H7 (cell line): ENCODE data around the gene SNX24. TPM values are rescaled to one million over a fixed set of nuclear protein-coding genes. Genes with fewer than 3 reads are reported as not detected.
"Not testable (repeated sequence)": the region's sequence is repeated elsewhere in the genome, so short reads cannot be mapped to it uniquely, and the experiment has no call there.

Experiments
- DNase-seq: peaks from one replicate; pipeline ENCODE4 v3.0.0; 2012
- H3K27me3 ChIP-seq: 2 replicates; pipeline ENCODE4 v1.6.0; 2011; ENCODE audit warnings: mild to moderate bottlenecking, low read length; ENCODE audit not compliant: control insufficient read depth, insufficient read depth
- H3K36me3 ChIP-seq: replicated peaks from 2 replicates; pipeline ENCODE4 v1.5.1; 2011; ENCODE audit warnings: low read length; ENCODE audit not compliant: control insufficient read depth, insufficient read depth
- H3K4me3 ChIP-seq: 2 replicates; pipeline ENCODE4 v1.5.1; 2011; ENCODE audit warnings: low read depth, mild to moderate bottlenecking, control low read depth, low read length, moderate library complexity; ENCODE audit not compliant: insufficient read depth
- total RNA-seq: library from RNA; depleted of rRNA; stranded (reverse); fragments of >200 nt; shearing (Covaris generic); gene quantifications from 2 replicates; pipeline ENCODE4 v1.2.3, GENCODE V29; 2014

SNX24 gene
- total RNA-seq, 1 experiment from 2014 or later = 15.9 TPM

DNA sequence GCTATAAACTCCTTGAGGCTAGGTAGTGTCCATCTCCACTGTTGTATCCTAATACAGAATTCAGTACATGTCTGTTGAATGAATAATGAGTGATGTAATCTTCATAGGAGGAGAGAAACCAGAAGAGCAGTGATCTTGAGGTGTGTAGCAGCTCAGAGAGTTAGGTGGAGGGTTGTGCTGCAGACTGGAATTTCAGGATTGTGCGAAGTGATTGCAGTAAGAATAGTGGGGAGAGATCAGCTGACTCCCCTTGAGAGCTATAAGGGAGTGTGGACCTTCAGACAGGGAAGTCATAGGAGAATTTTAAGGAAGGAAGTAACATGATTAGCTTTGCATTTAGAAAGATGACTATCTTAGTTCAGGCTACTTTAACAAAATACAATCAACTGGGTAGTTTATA is 4.4 kb downstream of the SNX24 start:
- no peaks in the 10 kb centered on the region; the same call in 1 of the 2 replicates for H3K27me3 ChIP-seq
- no peaks in the 10 kb centered on the region for H3K36me3 ChIP-seq
- no peak for DNase-seq
- H3K4me3 ChIP-seq = no peak overlapping the region

DNA sequence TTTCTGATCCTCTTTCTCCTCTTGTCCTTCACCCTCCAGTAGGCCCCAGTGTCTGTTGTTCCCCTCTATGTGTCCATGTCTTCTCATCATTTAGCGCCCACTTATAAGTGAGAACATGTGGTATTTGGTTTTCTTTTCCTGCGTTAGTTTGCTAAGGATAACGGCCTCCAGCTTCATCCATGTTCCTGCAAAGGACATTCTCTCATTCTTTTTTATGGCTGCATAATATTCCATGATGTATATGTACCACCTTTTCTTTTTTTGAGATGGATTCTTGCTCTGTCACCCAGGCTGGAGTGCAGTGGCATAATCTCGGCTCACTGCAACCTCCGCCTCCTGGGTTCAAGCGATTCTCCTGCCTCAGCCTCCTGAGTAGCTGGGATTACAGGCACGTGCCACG is 12.1 kb downstream of the SNX24 start:
- DNase-seq, H3K4me3 ChIP-seq, H3K36me3 ChIP-seq, H3K27me3 ChIP-seq: not testable (repeated sequence)

DNA sequence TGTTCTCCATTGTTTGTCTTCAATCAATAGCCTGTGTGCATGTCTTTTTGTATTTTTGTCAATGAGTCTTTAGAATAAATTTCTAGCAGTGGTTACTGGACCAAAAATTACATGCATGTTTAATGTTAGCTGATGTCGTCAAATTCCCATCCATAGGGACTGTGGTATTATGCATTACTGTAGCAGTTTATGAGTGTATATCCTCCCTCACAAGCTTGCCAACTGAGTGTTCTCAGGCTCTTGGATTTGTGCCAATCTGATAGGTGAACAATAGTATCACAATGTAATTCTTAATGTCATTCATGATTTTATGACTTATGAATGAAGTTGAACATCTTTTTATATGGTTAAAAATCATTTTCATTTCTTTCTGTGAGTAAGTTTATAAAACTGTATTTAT is 13.0 kb downstream of the SNX24 start:
- no peak for DNase-seq
- H3K4me3 ChIP-seq = no peak overlapping the region

GRCh38 chr5:122863240-122863639 is 17.8 kb downstream of the SNX24 start:
- DNase-seq = no peak
- no peaks in the 10 kb centered on the region for H3K27me3 ChIP-seq
- H3K4me3 ChIP-seq = no peak overlapping the region
- H3K36me3 ChIP-seq = no peaks in the 10 kb centered on the region

More for the DNA sequence above, 13.0 kb downstream of the SNX24 start:
- Histone ChIP-seq H3K36me3 (no peaks in the 10 kb centered on the region), H3K27me3 (no peaks in the 10 kb centered on the region)

GRCh38 chr5:122863721-122864120 is 18.3 kb downstream of the SNX24 start:
- H3K27me3 ChIP-seq = no peaks in the 10 kb centered on the region
- H3K4me3 ChIP-seq = no peak overlapping the region
- DNase-seq = no peak
- H3K36me3 ChIP-seq = no peaks in the 10 kb centered on the region

DNA sequence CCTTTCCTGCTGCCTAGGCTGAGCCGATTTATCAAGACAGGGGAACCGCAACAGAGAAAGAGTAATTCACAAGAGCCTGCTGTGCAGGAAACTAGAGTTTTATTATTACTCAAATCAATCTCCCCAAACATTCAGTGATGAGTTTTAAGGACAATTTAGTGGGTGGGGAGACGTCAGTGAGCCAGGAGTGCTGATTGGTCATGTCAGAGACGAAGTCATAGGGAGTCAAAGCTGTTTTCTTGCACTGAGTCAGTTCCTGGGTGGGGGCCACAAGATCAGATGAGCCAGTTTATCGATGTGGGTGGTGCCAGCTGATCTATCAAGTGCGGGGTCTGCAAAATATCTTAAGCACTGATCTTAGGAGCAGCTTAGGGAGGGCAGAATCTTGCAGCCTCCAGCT is 19.0 kb downstream of the SNX24 start:
- no peak for DNase-seq
- no peaks in the 10 kb centered on the region for H3K27me3 ChIP-seq
- H3K36me3 ChIP-seq = no peaks in the 10 kb centered on the region
- H3K4me3 ChIP-seq = no peak overlapping the region

DNA sequence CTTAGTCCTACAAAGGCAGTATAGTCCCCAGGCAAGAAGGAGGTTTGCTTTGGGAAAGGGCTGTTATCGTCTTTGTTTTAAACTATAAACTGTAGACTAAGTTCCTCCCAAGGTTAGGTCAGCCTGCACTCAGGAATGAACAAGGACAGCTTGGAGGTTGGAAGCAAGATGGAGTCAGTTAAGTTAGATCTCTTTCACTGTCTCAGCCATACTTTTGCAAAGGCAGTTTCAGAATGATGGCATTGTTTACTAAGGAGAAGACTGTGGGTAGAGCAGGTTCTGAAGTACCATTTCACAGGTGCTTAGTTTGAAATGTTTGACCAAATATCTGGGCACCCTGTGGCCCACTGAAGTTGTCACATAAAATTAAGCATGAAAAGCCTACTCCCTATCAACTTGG is 19.4 kb downstream of the SNX24 start:
- no peaks in the 10 kb centered on the region for H3K36me3 ChIP-seq
- DNase-seq = no peak
- H3K4me3 ChIP-seq = no peak overlapping the region
- H3K27me3 ChIP-seq = no peaks in the 10 kb centered on the region

- DNase-seq = no peak
- Histone ChIP-seq H3K27me3 (no peaks in the 10 kb centered on the region), H3K36me3 (no peaks in the 10 kb centered on the region)
Observed at GRCh38 chr5:122870219-122870856, 24.9 kb downstream of the SNX24 start.

DNA sequence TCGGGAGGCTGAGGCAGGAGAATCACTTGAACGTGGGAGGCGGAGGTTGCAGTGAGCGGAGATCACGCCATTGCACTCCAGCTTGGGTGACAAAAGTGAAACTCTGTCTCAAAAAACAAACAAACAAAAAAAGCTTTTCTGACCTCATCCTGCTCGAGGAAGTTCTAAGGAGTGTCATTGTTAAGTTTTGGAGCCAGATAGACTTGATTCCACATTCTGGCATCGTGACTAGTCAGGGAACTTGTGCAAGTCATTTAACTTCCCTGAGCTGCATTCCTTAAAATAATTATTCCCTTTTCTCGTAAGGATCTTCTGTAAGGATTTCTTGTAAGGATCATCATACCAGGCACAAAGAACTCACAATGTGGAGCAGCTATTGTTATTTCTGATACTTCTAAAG is 26.2 kb downstream of the SNX24 start:
- DNase-seq = no peak
- no peak overlapping the region for H3K4me3 ChIP-seq
- no peaks in the 10 kb centered on the region for H3K27me3 ChIP-seq
- H3K36me3 ChIP-seq = no peaks in the 10 kb centered on the region

More at GRCh38 chr5:122870219-122870856, 24.9 kb downstream of the SNX24 start:
- H3K4me3 ChIP-seq = no peak overlapping the region

DNA sequence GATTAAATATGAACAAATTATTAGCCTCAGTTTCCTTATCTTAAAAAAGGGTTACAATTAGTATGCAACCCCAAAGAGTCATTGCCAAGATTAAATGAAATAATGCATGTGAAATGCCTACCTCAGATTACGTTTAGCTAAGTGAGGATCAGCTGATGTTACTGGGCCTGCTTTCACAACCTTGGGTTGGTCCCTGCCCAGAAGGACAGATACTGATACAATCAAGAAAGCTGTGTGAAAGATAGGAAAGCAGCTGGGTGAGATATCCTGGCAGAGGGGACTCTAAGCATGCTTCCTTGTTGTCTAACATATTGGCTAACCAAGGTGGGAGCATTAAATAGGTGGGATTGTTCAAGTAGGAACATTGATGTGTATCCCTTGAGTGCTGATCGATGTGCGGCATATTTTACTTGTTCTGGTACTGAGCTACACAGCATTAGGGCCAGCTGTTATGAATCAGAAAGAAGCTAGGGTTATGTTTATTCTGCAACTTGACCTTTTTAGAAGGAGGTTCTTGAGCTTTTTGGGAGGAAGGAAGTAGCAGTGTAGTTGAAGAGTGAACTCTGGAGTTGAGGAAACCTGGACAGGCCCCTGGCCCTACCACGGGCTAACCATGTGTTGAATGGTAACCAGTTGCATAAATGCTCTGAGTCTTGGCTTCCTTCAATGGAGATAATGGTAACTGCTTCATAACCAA is 28.9 kb downstream of the SNX24 start:
- no peak overlapping the region for H3K4me3 ChIP-seq
- H3K27me3 ChIP-seq = no peaks in the 10 kb centered on the region
- no peaks in the 10 kb centered on the region for H3K36me3 ChIP-seq
- no peak for DNase-seq

DNA sequence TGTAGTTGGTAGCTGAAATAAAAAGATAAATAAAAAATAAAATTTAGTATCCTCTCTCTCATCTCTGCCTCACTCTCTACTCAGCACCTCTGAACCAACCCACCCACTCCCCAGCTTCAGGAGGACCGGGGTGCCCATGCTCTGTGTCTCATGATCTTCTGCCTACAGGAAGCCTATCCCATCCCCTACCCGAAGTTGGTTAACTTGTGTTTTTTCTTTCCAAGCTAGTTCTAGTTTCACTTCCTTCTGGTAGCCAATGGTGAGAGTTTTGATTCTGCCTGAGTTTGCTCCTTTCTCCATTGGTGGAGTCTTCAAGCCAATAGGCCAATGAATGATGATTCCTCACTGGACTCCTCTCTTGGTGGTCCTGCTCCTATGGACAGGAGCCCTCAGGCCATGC is 32.1 kb downstream of the SNX24 start:
- Histone ChIP-seq H3K27me3 (no peaks in the 10 kb centered on the region), H3K36me3 (no peaks in the 10 kb centered on the region), H3K4me3 (no peak overlapping the region)
- DNase-seq = no peak

- no peak for DNase-seq
- Histone ChIP-seq H3K4me3 (no peak overlapping the region), H3K27me3 (no peaks in the 10 kb centered on the region), H3K36me3 (no peaks in the 10 kb centered on the region)
Observed at GRCh38 chr5:122879076-122879475, 33.7 kb downstream of the SNX24 start.

GRCh38 chr5:122880170-122880689 is 34.8 kb downstream of the SNX24 start:
- DNase-seq = no peak
- Histone ChIP-seq H3K4me3 (no peak overlapping the region), H3K36me3 (no peaks in the 10 kb centered on the region), H3K27me3 (no peaks in the 10 kb centered on the region)

- Histone ChIP-seq H3K36me3 (no peaks in the 10 kb centered on the region), H3K27me3 (no peaks in the 10 kb centered on the region), H3K4me3 (no peak overlapping the region)
- DNase-seq = no peak
Observed at GRCh38 chr5:122880749-122881148, 35.3 kb downstream of the SNX24 start.

- no peaks in the 10 kb centered on the region for H3K36me3 ChIP-seq
- H3K27me3 ChIP-seq = no peaks in the 10 kb centered on the region
- H3K4me3 ChIP-seq = no peak overlapping the region
- DNase-seq = no peak
Observed at GRCh38 chr5:122882831-122883230, 37.4 kb downstream of the SNX24 start.
